ENCODE measurements around the gene NFIC.

GRCh38 chr19:3345850-3346460, 20.4 kb upstream of the NFIC start:
- TF ChIP-seq POLR2A (IDR thresholded peaks at IDR 0.05; ENCODE audit: low read depth, low read length) (no peak), TAF1 (IDR thresholded peaks at IDR 0.05; ENCODE audit: low read depth, low read length) (no peak), POLR2AphosphoS5 (IDR thresholded peaks at IDR 0.05; ENCODE audit: low read depth, low read length) (no peak), PAX5 (IDR thresholded peaks at IDR 0.05; ENCODE audit: insufficient read depth, low read length, severe bottlenecking) (no peak), POU2F2 (IDR thresholded peaks at IDR 0.05; ENCODE audit: low read depth, low read length) (no peak)

Data from GM12891 (cell line).